Endothelial cell of umbilical vein (primary cell): ENCODE data around the gene BCAR1. TPM values are rescaled to one million over a fixed set of nuclear protein-coding genes. Genes with fewer than 3 reads are reported as not detected.

Experiments
- BruUV-seq: library from RNA; stranded (reverse); fragments of 400-500 nt; replicated peaks from 2 replicates; lab custom pipeline; 2021; lab: Mats Ljungman, UMichigan
- CTCF ChIA-PET: fragments of 300-600, 350-600 bp; sonication (Branson Sonifier 250); formaldehyde crosslinking; loops from one replicate; lab custom pipeline; 2021; ENCODE audit warnings: antibody characterized with exemption, inconsistent platforms; lab: Charles Lee
- POLR2A ChIA-PET: fragments of 300-600, 350-600 bp; sonication (Branson Sonifier 250); formaldehyde crosslinking; loops from one replicate; lab custom pipeline; 2021; ENCODE audit warnings: antibody characterized with exemption, inconsistent platforms; lab: Charles Lee
- DNase-seq: peaks from one replicate; pipeline ENCODE4 v3.0.0-alpha.2; 2011; ENCODE audit warnings: low read depth, low spot score
- FAIRE-seq: peaks from 2 replicates; lab custom pipeline; 2011; peaks lifted over from hg19 to GRCh38; lab: Jason Lieb, UNC
- H2AFZ ChIP-seq: 2 replicates; pipeline ENCODE4 v1.6.0; 2012; ENCODE audit warnings: low read depth, low read length, control low read depth, inconsistent platforms
- H3K27ac ChIP-seq: 2 replicates; pipeline ENCODE4 v1.5.1; 2011; ENCODE audit warnings: low read depth, mild to moderate bottlenecking, control low read depth, low read length, moderate library complexity; ENCODE audit not compliant: insufficient read depth
- H3K27me3 ChIP-seq, 2 experiments: 2 replicates each; pipeline versions ENCODE4 v1.6.0 to v1.6.1; 2011; ENCODE audit warnings: low read length in 2 of 2, mixed read lengths in 1 of 2; ENCODE audit not compliant: control insufficient read depth in 2 of 2, insufficient read depth in 2 of 2
- H3K36me3 ChIP-seq, 2 experiments: 2 replicates in 1 of 2; 3 replicates in 1 of 2; pipeline ENCODE4 v1.5.1; 2011; ENCODE audit warnings: low read length in 2 of 2, mild to moderate bottlenecking in 1 of 2, moderate library complexity in 1 of 2; ENCODE audit not compliant: control insufficient read depth in 2 of 2, insufficient read depth in 2 of 2; ENCODE audit errors: extremely low read depth in 1 of 2
- H3K4me1 ChIP-seq: 3 replicates; pipeline ENCODE4 v1.5.1; 2011; ENCODE audit warnings: mild to moderate bottlenecking, low read length; ENCODE audit not compliant: control insufficient read depth, insufficient read depth; ENCODE audit errors: extremely low read depth
- H3K4me2 ChIP-seq: 2 replicates; pipeline ENCODE4 v1.6.1; 2011; ENCODE audit warnings: low read length, control low read depth, mixed read lengths; ENCODE audit not compliant: insufficient read depth
- H3K4me3 ChIP-seq, 3 experiments: fragments of 200-600 bp in 1 of 3; sonication (generic), shearing (Covaris generic) in 1 of 3; replicated peaks in 1 of 3; 2 replicates each; pipeline ENCODE4 v1.5.1; 2011 to 2016; ENCODE audit warnings: control low read depth in 3 of 3, low read length in 3 of 3, mild to moderate bottlenecking in 2 of 3, inconsistent platforms in 1 of 3, low read depth in 1 of 3, moderate library complexity in 1 of 3; ENCODE audit not compliant: insufficient read depth in 1 of 3
- H3K79me2 ChIP-seq: 2 replicates; pipeline ENCODE4 v1.6.0; 2012; ENCODE audit warnings: low read length, inconsistent platforms; ENCODE audit not compliant: control insufficient read depth, insufficient read depth
- H3K9ac ChIP-seq: replicated peaks from 2 replicates; pipeline ENCODE3; 2011; ENCODE audit warnings: low read length, control low read depth; ENCODE audit not compliant: insufficient read depth; ENCODE audit errors: extremely low read depth
- H3K9me1 ChIP-seq: replicated peaks from 3 replicates; pipeline ENCODE4 v1.6.0; 2011; ENCODE audit warnings: mild to moderate bottlenecking, low read length; ENCODE audit not compliant: control insufficient read depth, insufficient read depth; ENCODE audit errors: extremely low read depth
- H3K9me3 ChIP-seq: replicated peaks from 2 replicates; pipeline ENCODE4 v1.5.1; 2012; ENCODE audit warnings: low read length, inconsistent platforms; ENCODE audit not compliant: control insufficient read depth, insufficient read depth
- H4K20me1 ChIP-seq: replicated peaks from 2 replicates; pipeline ENCODE3; 2011; ENCODE audit warnings: mild to moderate bottlenecking, low read length; ENCODE audit not compliant: control insufficient read depth, insufficient read depth; ENCODE audit errors: extremely low read depth
- EZH2 ChIP-seq: IDR thresholded peaks from 2 replicates; pipeline ENCODE4 v1.6.1; 2012; ENCODE audit warnings: borderline replicate concordance, low read depth, mild to moderate bottlenecking, moderate library complexity, low read length, inconsistent platforms; ENCODE audit not compliant: severe bottlenecking
- FOS ChIP-seq: IDR thresholded peaks from 2 replicates; pipeline ENCODE4 v1.6.1; 2011; ENCODE audit warnings: mild to moderate bottlenecking, low read length, moderate library complexity, borderline replicate concordance; ENCODE audit not compliant: insufficient read depth
- JUN ChIP-seq: IDR thresholded peaks from 2 replicates; pipeline ENCODE4 v1.6.1; 2011; ENCODE audit warnings: borderline replicate concordance, low read depth; ENCODE audit not compliant: insufficient read length, insufficient read depth
- MAX ChIP-seq: IDR thresholded peaks from 2 replicates; pipeline ENCODE4 v1.6.1; 2011; ENCODE audit not compliant: insufficient read depth, insufficient read length
- MYC ChIP-seq: IDR thresholded peaks from one replicate; pipeline ENCODE4 v1.6.1; 2011; ENCODE audit warnings: mild to moderate bottlenecking, low read depth, low read length
- POLR2A ChIP-seq: IDR thresholded peaks from 2 replicates; pipeline ENCODE4 v1.6.1; 2012; ENCODE audit warnings: low read depth, mild to moderate bottlenecking, control low read depth, low read length
- POLR2AphosphoS5 ChIP-seq: IDR thresholded peaks from 2 replicates; pipeline ENCODE4 v1.6.1; 2012; ENCODE audit warnings: low read depth, mild to moderate bottlenecking, control low read depth, low read length, moderate library complexity; ENCODE audit not compliant: insufficient read depth
- dilution Hi-C: fragments of 300-500 bp; cut with MboI; formaldehyde crosslinking; loops from one replicate; pipeline ENCODE4 v1.15.0; 2019; ENCODE audit warnings: low sequenced_read_pairs; ENCODE audit not compliant: extremely low pct_ligation_motif_present
- intact Hi-C: fragments of 100-400 bp; cut with micrococcal nuclease; formaldehyde crosslinking; loops from one replicate; pipeline ENCODE4 v1.10.0; 2022
- polyA plus RNA-seq, 4 experiments: library from polyadenylated mRNA; depleted of rRNA in 3 of 4; stranded (reverse) in 3 of 4; unstranded in 1 of 4; fragments of >200 nt; gene quantifications; 2 replicates each; pipeline versions ENCODE4 v1.2.1 to v1.2.3, GENCODE V29; 2011 to 2012; ENCODE audit warnings: missing spikeins in 1 of 4
- total RNA-seq: library from RNA; stranded (reverse); gene quantifications from 2 replicates; pipeline ENCODE4 v1.2.3, GENCODE V29; 2021

BCAR1 gene
- total and polyA plus RNA-seq, 2 donors (not counting 3 experiments of a cell fraction or from before 2014, with no cell fraction given), result 171 to 267 TPM

GRCh38 chr16:75246504-75247205, 4.8 kb downstream of the BCAR1 start:
- no TSS peak for BruUV-seq
- POLR2A ChIA-PET, result interaction anchor here (1.2 to 2.1 kb wide), 5 partner anchors 9 to 187 kb away, joined by 3 to 14 read pairs (median 8); partner anchors contain the start of gene CFDP1
- Histone ChIP-seq H2AFZ (no peak overlapping the region), H3K36me3 (peaks cover 0 to 18% of the 10 kb centered on the region in 2 experiments), H3K9me1 (no peaks in the 10 kb centered on the region), H4K20me1 (no peaks in the 10 kb centered on the region), H3K79me2 (peaks cover 93% of the 10 kb centered on the region), H3K4me3 (no peak overlapping the region), H3K9me3 (no peaks in the 10 kb centered on the region), H3K4me1 (peaks cover 63% of the 10 kb centered on the region), H3K9ac (peak overlapping the region; percentile 87), H3K27me3 (no peaks in the 10 kb centered on the region), H3K27ac (peak overlapping the region; percentile 92), H3K4me2 (peak overlapping the region; percentile 76)
- intact Hi-C loops, result no loop called here
- no peak for DNase-seq
- no peak for TF ChIP-seq EZH2
- TF ChIP-seq JUN, result no peak
- TF ChIP-seq POLR2AphosphoS5, result peak; percentile 79
- no peak for TF ChIP-seq MYC
- TF ChIP-seq POLR2A, result peak; percentile 13
- no peak for TF ChIP-seq MAX
- no peak for TF ChIP-seq FOS
- dilution Hi-C loops, result no loop called here
- FAIRE-seq, result no peak
- CTCF ChIA-PET, result interaction anchor here (1.1 to 3.0 kb wide), 9 partner anchors 9 to 156 kb away, joined by 3 to 32 read pairs (median 9); no protein-coding TSS in a partner anchor
